ENCODE data around the gene DDX59.

Gene DDX59

GRCh38 chr1:200668514-200669313, 993 bp downstream of the DDX59 start:
- TF ChIP-seq TEAD4 (IDR thresholded peaks at IDR 0.05) = no peak
- no peak for TF ChIP-seq CREB1 (IDR thresholded peaks at IDR 0.05; ENCODE audit: low read depth)
- TF ChIP-seq, protein P1, sequence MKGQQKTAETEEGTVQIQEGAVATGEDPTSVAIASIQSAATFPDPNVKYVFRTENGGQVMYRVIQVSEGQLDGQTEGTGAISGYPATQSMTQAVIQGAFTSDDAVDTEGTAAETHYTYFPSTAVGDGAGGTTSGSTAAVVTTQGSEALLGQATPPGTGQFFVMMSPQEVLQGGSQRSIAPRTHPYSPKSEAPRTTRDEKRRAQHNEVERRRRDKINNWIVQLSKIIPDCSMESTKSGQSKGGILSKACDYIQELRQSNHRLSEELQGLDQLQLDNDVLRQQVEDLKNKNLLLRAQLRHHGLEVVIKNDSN (IDR thresholded peaks at IDR 0.05) = no peak
- no peak for TF ChIP-seq CEBPB (IDR thresholded peaks at IDR 0.05)
- no peak; the same call in 1 of the 2 replicates for TF ChIP-seq FOXM1 (IDR thresholded peaks at IDR 0.05; ENCODE audit: borderline replicate concordance, low read depth)
- TF ChIP-seq TAF1 (IDR thresholded peaks at IDR 0.05; ENCODE audit: low read depth) = no peak
- TF ChIP-seq NFIC (IDR thresholded peaks at IDR 0.05) = no peak

- TF ChIP-seq TEAD4 (IDR thresholded peaks at IDR 0.05) = no peak
- TF ChIP-seq EP300 (IDR thresholded peaks at IDR 0.05; ENCODE audit: borderline replicate concordance) = no peak
- no peak for TF ChIP-seq EGR1 (IDR thresholded peaks at IDR 0.05)
- TF ChIP-seq TAF1 (IDR thresholded peaks at IDR 0.05; ENCODE audit: low read depth) = no peak
- TF ChIP-seq ZBTB7A (IDR thresholded peaks at IDR 0.05; ENCODE audit: low read depth) = no peak
- TF ChIP-seq CREB1 (IDR thresholded peaks at IDR 0.05; ENCODE audit: low read depth) = no peak
- TF ChIP-seq YY1 (IDR thresholded peaks at IDR 0.05; ENCODE audit: low read depth) = no peak
- TF ChIP-seq, protein P1 (IDR thresholded peaks at IDR 0.05) = no peak
- no peak for TF ChIP-seq REST (IDR thresholded peaks at IDR 0.05; ENCODE audit: low read depth)
- TF ChIP-seq FOXM1 (IDR thresholded peaks at IDR 0.05; ENCODE audit: borderline replicate concordance, low read depth) = no peak
- no peak for TF ChIP-seq CEBPB (IDR thresholded peaks at IDR 0.05)
- TF ChIP-seq RAD21 (IDR thresholded peaks at IDR 0.05; ENCODE audit: low read depth) = no peak
- TF ChIP-seq MAX (IDR thresholded peaks at IDR 0.05) = no peak
These were observed 3.4 kb downstream of the DDX59 start for GRCh38 chr1:200666309-200666708.

DNA sequence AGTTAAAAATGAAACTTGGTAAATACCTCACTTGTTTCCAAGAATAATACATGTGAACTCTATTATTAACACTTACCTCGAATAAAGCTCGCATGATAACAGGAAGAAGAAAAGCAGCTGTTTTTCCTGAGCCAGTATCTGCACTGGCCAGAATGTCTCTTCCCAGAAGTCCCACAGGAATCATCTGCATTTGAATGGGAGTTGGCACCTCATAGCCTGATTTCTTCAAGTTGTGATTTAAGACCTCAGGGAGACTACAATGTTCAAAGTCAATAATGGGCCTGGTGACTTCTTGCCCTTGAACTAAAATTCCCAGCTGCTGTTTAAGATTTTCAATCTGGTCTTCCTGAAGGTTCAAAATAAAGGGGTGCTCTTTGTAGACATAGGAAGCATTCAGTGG, 3.8 kb downstream of the DDX59 start:
- TF ChIP-seq TCF12 (IDR thresholded peaks at IDR 0.05; ENCODE audit: low read depth) = no peak

DNA sequence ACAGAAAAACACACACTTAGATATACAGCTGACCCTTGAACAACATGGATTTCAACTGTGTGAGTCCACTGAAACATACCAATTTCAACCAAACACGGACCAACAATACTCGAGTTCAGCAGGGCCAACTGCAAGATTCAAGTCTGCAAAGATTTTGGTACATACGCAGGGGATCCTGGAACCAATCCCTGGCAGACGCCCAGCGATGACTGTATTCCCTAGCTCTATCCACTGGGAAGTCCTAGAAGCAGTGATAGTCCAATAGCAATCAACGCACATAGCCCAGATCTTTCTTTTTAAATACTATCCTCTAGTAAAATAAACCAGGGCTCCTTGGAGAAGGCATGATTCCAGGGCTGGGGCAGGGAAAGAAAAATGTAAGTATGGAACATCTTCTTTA, 9.0 kb downstream of the DDX59 start:
- TF ChIP-seq ZBTB7A (IDR thresholded peaks at IDR 0.05; ENCODE audit: low read depth) (no peak), YY1 (IDR thresholded peaks at IDR 0.05; ENCODE audit: low read depth) (no peak), CREB1 (IDR thresholded peaks at IDR 0.05; ENCODE audit: low read depth) (no peak), EGR1 (IDR thresholded peaks at IDR 0.05) (no peak), TAF1 (IDR thresholded peaks at IDR 0.05; ENCODE audit: low read depth) (no peak), CEBPB (IDR thresholded peaks at IDR 0.05) (no peak), EP300 (IDR thresholded peaks at IDR 0.05; ENCODE audit: borderline replicate concordance) (no peak), FOXM1 (IDR thresholded peaks at IDR 0.05; ENCODE audit: borderline replicate concordance, low read depth) (no peak), REST (IDR thresholded peaks at IDR 0.05; ENCODE audit: low read depth) (no peak)
- TF ChIP-seq, protein P1 (IDR thresholded peaks at IDR 0.05) = no peak

DNA sequence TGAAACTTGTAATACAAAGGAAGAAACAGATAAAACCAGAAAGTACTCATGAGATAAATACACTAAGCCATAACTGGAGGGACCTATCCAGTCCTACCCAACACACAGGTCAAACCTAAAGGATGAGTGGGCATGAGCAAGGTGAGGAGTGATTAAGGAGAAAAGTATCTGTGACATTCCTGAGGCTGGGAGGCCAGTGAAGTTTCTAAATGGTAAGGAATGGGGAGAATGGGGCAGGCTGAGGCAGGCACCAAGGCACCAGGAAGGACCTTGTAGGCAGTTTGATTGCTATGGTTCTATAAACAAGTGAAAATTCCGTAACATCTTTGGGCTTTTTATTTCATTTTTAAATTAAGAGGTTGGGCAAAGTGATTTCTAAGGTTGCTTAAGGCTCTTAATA, 10.4 kb downstream of the DDX59 start:
- TF ChIP-seq CEBPB (IDR thresholded peaks at IDR 0.05) (no peak), FOXM1 (IDR thresholded peaks at IDR 0.05; ENCODE audit: borderline replicate concordance, low read depth) (no peak), ZBTB7A (IDR thresholded peaks at IDR 0.05; ENCODE audit: low read depth) (no peak), CREB1 (IDR thresholded peaks at IDR 0.05; ENCODE audit: low read depth) (no peak), EGR1 (IDR thresholded peaks at IDR 0.05) (no peak), TAF1 (IDR thresholded peaks at IDR 0.05; ENCODE audit: low read depth) (no peak), REST (IDR thresholded peaks at IDR 0.05; ENCODE audit: low read depth) (no peak), TCF12 (IDR thresholded peaks at IDR 0.05; ENCODE audit: low read depth) (no peak), RAD21 (IDR thresholded peaks at IDR 0.05; ENCODE audit: low read depth) (no peak), MAX (IDR thresholded peaks at IDR 0.05) (no peak), TEAD4 (IDR thresholded peaks at IDR 0.05) (no peak), YY1 (IDR thresholded peaks at IDR 0.05; ENCODE audit: low read depth) (no peak), EP300 (IDR thresholded peaks at IDR 0.05; ENCODE audit: borderline replicate concordance) (no peak), NFIC (IDR thresholded peaks at IDR 0.05) (no peak)
- TF ChIP-seq, protein P1 (IDR thresholded peaks at IDR 0.05) = no peak
